NCI-H748 treated with DMSO at 0.1 percent for 48 hours (cell line): ENCODE results near the gene MICAL2.
A peak's percentile ranks its signal among the peaks of the same experiment; 100 is the strongest.

Experiments used
- DNase-seq: peaks from one replicate; lab custom pipeline; 2025; lab: John Stamatoyannopoulos, UW

MICAL2 gene

GRCh38 chr11:12229450-12230229 lies 119.2 kb downstream of the MICAL2 start:
- no peak for DNase-seq

GRCh38 chr11:12232160-12232559 lies 121.8 kb downstream of the MICAL2 start:
- no peak for DNase-seq

GRCh38 chr11:12232817-12233601 lies 122.6 kb downstream of the MICAL2 start:
- no peak for DNase-seq

- no peak for DNase-seq
Measured at GRCh38 chr11:12233602-12233925, 123.2 kb downstream of the MICAL2 start.

GRCh38 chr11:12234221-12234620 lies 123.8 kb downstream of the MICAL2 start:
- DNase-seq: no peak

GRCh38 chr11:12235080-12235479 lies 124.7 kb downstream of the MICAL2 start:
- no peak for DNase-seq

- DNase-seq: no peak
Measured at GRCh38 chr11:12235553-12235946, 125.2 kb downstream of the MICAL2 start.

- peak; percentile 79 for DNase-seq
Measured at GRCh38 chr11:12235947-12236743, 125.8 kb downstream of the MICAL2 start.

GRCh38 chr11:12236744-12237101 lies 126.3 kb downstream of the MICAL2 start:
- DNase-seq: no peak

GRCh38 chr11:12237381-12237784 lies 127.0 kb downstream of the MICAL2 start:
- no peak for DNase-seq

- DNase-seq: no peak
Measured at GRCh38 chr11:12238420-12238819, 128.0 kb downstream of the MICAL2 start.

- no peak for DNase-seq
Measured at GRCh38 chr11:12239396-12239795, 129.0 kb downstream of the MICAL2 start.

GRCh38 chr11:12239804-12240371 lies 129.5 kb downstream of the MICAL2 start:
- DNase-seq: no peak

GRCh38 chr11:12240677-12241076 lies 130.3 kb downstream of the MICAL2 start:
- DNase-seq: no peak

GRCh38 chr11:12241401-12241800 lies 131.0 kb downstream of the MICAL2 start:
- DNase-seq: no peak

- peak; percentile 80 for DNase-seq
Measured at GRCh38 chr11:12241971-12242672, 131.7 kb downstream of the MICAL2 start.

GRCh38 chr11:12242966-12243365 lies 132.6 kb downstream of the MICAL2 start:
- no peak for DNase-seq

GRCh38 chr11:12243486-12243885 lies 133.1 kb downstream of the MICAL2 start:
- DNase-seq: peak; percentile 50

- no peak for DNase-seq
Measured at GRCh38 chr11:12243911-12244550, 133.6 kb downstream of the MICAL2 start.

GRCh38 chr11:12245091-12245490 lies 134.7 kb downstream of the MICAL2 start:
- no peak for DNase-seq

GRCh38 chr11:12245549-12246016 lies 135.2 kb downstream of the MICAL2 start:
- no peak for DNase-seq
